HCT116 (cell line): Measurements from ENCODE around the gene LMCD1.

ENCODE experiments used
- EZH2phosphoT487 ChIP-seq: fragments of 200-600 bp; IDR thresholded peaks from 2 replicates; pipeline ENCODE4 v1.6.1; 2018; ENCODE audit warnings: antibody characterized with exemption, borderline replicate concordance
- REST ChIP-seq: IDR thresholded peaks from 2 replicates; pipeline ENCODE4 v1.6.1; 2012; ENCODE audit warnings: low read depth

GRCh38 chr3:8562081-8562595 lies 60.5 kb downstream of the LMCD1 start:
- TF ChIP-seq REST: no peak
- no peak for TF ChIP-seq EZH2phosphoT487
